Liver (tissue), 3 donors: ENCODE results near the gene UBE2D2.

ENCODE experiments used
- ATF3 ChIP-seq: IDR thresholded peaks from 2 replicates; pipeline ENCODE4 v1.6.1; 2016; ENCODE audit warnings: antibody characterized with exemption
- CTCF ChIP-seq: fragments of 150-350 bp; IDR thresholded peaks from 2 replicates; pipeline ENCODE4 v1.5.1; 2017; ENCODE audit warnings: improper control_type of control experiment, low read depth, low read length; ENCODE audit not compliant: missing input control
- GABPA ChIP-seq, 2 donors: IDR thresholded peaks in 1 of 2; conservative IDR thresholded peaks in 1 of 2; 2 replicates each; pipeline ENCODE4 v1.6.1; 2016; ENCODE audit warnings: antibody characterized with exemption in 2 of 2, mild to moderate bottlenecking in 1 of 2, moderate library complexity in 1 of 2
- MAX ChIP-seq: IDR thresholded peaks from 2 replicates; pipeline ENCODE4 v1.6.1; 2016; ENCODE audit warnings: antibody characterized with exemption
- RAD21 ChIP-seq, 2 donors: IDR thresholded peaks; 2 replicates each; pipeline ENCODE4 v1.6.1; 2016; ENCODE audit warnings: antibody characterized with exemption in 2 of 2, mild to moderate bottlenecking in 2 of 2
- REST ChIP-seq: IDR thresholded peaks from 2 replicates; pipeline ENCODE4 v1.6.1; 2016; ENCODE audit warnings: antibody characterized with exemption, mild to moderate bottlenecking
- RXRA ChIP-seq, 2 donors: IDR thresholded peaks; 2 replicates each; pipeline ENCODE4 v1.6.1; 2017 to 2018; ENCODE audit warnings: antibody characterized with exemption in 2 of 2, mild to moderate bottlenecking in 1 of 2
- TAF1 ChIP-seq: conservative IDR thresholded peaks from 2 replicates; pipeline ENCODE4 v1.6.1; 2016; ENCODE audit warnings: antibody characterized with exemption, mild to moderate bottlenecking
- YY1 ChIP-seq: IDR thresholded peaks from 2 replicates; pipeline ENCODE4 v1.6.1; 2016; ENCODE audit warnings: antibody characterized with exemption, mild to moderate bottlenecking
- ZBTB33 ChIP-seq: IDR thresholded peaks from 2 replicates; pipeline ENCODE4 v1.6.1; 2016; ENCODE audit warnings: antibody characterized with exemption
- donor health status: healthy.
- donor health status: healthy.

- TF ChIP-seq CTCF, result no peak
- TF ChIP-seq RXRA (IDR thresholded peaks at IDR 0.05), result no peak
- no peak for TF ChIP-seq REST
- TF ChIP-seq ATF3, result no peak
- no peak for TF ChIP-seq YY1
- TF ChIP-seq MAX, result no peak
- TF ChIP-seq ZBTB33, result no peak
- no peak for TF ChIP-seq GABPA (IDR thresholded peaks at IDR 0.05 in 1 of 2, conservative IDR thresholded peaks at IDR 0.05 in 1 of 2)
- TF ChIP-seq RAD21 (IDR thresholded peaks at IDR 0.05), result no peak
- no peak for TF ChIP-seq TAF1
Measured at GRCh38 chr5:139669662-139670368, 108.7 kb downstream of the UBE2D2 start.
